SK-N-SH (cell line): ENCODE data around the gene RPL3. TPM values are rescaled to one million over a fixed set of nuclear protein-coding genes. Genes with fewer than 3 reads are reported as not detected.
A peak's percentile ranks its signal among the peaks of the same experiment; 100 is the strongest.

ENCODE experiments used
- CTCF ChIA-PET: fragments of 300-600, 350-600 bp; formaldehyde crosslinking; extraction: SDS; loops from one replicate; lab custom pipeline; 2021; lab: Yijun Ruan, JAX
- POLR2A ChIA-PET: fragments of 350-600 bp; sonication (Branson Sonifier 250); formaldehyde crosslinking; extraction: SDS; loops from one replicate; lab custom pipeline; 2020; ENCODE audit warnings: antibody characterized with exemption, inconsistent platforms; lab: Yijun Ruan, JAX
- DNase-seq: peaks from one replicate; pipeline ENCODE4 v3.0.0; 2012
- H2AFZ ChIP-seq: fragments of 200-600 bp; sonication (generic); 2 replicates; pipeline ENCODE4 v1.8.1; 2016; ENCODE audit warnings: antibody characterized with exemption, mild to moderate bottlenecking, low read depth
- H3F3A ChIP-seq: fragments of 200-600 bp; sonication (generic); replicated peaks from 2 replicates; pipeline ENCODE3; 2016; ENCODE audit warnings: antibody characterized with exemption, mild to moderate bottlenecking; ENCODE audit not compliant: insufficient read depth
- H3K27ac ChIP-seq, 2 experiments: fragments of 200-500 bp in 1 of 2; fragments of 200-600 bp in 1 of 2; sonication (Bioruptor generic) in 1 of 2; sonication (generic), shearing (Covaris generic) in 1 of 2; 2 replicates each; pipeline versions ENCODE4 v1.5.1 to v1.6.1; 2014 to 2016; ENCODE audit warnings: low read depth in 2 of 2, inconsistent platforms in 1 of 2, low read length in 1 of 2, mild to moderate bottlenecking in 1 of 2, mixed read lengths in 1 of 2
- H3K27me3 ChIP-seq: fragments of 200-600 bp; sonication (generic), shearing (Covaris generic); 2 replicates; pipeline ENCODE4 v1.6.1; 2016; ENCODE audit warnings: mixed run types; ENCODE audit not compliant: insufficient read depth
- H3K36me3 ChIP-seq, 2 experiments: fragments of 200-500 bp in 1 of 2; fragments of 200-600 bp in 1 of 2; sonication (Bioruptor generic) in 1 of 2; sonication (generic) in 1 of 2; replicated peaks in 1 of 2; 2 replicates each; pipeline versions ENCODE3 to v1.5.1; 2014 to 2016; ENCODE audit warnings: low read length in 1 of 2, mild to moderate bottlenecking in 1 of 2; ENCODE audit not compliant: insufficient read depth in 2 of 2, control insufficient read depth in 1 of 2
- H3K4me1 ChIP-seq, 2 experiments: fragments of 200-500 bp in 1 of 2; fragments of 200-600 bp in 1 of 2; sonication (Bioruptor generic) in 1 of 2; sonication (generic), shearing (Covaris generic) in 1 of 2; 2 replicates each; pipeline versions ENCODE4 v1.5.1 to v1.6.1; 2014 to 2016; ENCODE audit warnings: low read depth in 1 of 2, low read length in 1 of 2, mixed run types in 1 of 2; ENCODE audit not compliant: insufficient read depth in 2 of 2, control insufficient read depth in 1 of 2
- H3K4me2 ChIP-seq: fragments of 200-600 bp; sonication (generic), shearing (Covaris generic); 2 replicates; pipeline ENCODE4 v1.6.1; 2017; ENCODE audit warnings: mixed run types
- H3K4me3 ChIP-seq, 2 experiments: fragments of 200-500 bp in 1 of 2; fragments of 200-600 bp in 1 of 2; sonication (Bioruptor generic) in 1 of 2; sonication (generic), shearing (Covaris generic) in 1 of 2; 2 replicates each; pipeline versions ENCODE4 v1.5.1 to v1.8.1; 2014 to 2016; ENCODE audit warnings: low read depth in 2 of 2, inconsistent platforms in 1 of 2, low read length in 1 of 2, mild to moderate bottlenecking in 1 of 2, mixed read lengths in 1 of 2, moderate library complexity in 1 of 2
- H3K79me2 ChIP-seq: fragments of 200-600 bp; sonication (generic); 2 replicates; pipeline ENCODE4 v1.8.1; 2017; ENCODE audit warnings: mild to moderate bottlenecking; ENCODE audit not compliant: insufficient read depth
- H3K9ac ChIP-seq: fragments of 200-600 bp; sonication (generic); 2 replicates; pipeline ENCODE4 v1.6.1; 2017; ENCODE audit warnings: mixed run types
- H3K9me2 ChIP-seq: fragments of 200-600 bp; sonication (generic); 2 replicates; pipeline ENCODE4 v1.6.1; 2017; ENCODE audit warnings: mixed run types
- H3K9me3 ChIP-seq: fragments of 200-600 bp; sonication (generic); 2 replicates; pipeline ENCODE4 v1.6.1; 2017; ENCODE audit warnings: mixed run types, mild to moderate bottlenecking, moderate library complexity
- H4K20me1 ChIP-seq: fragments of 200-600 bp; sonication (generic); 2 replicates; pipeline ENCODE4 v1.6.1; 2017; ENCODE audit warnings: mild to moderate bottlenecking, mixed run types; ENCODE audit not compliant: insufficient read depth
- CTCF ChIP-seq: fragments of 200-600 bp; sonication (generic); IDR thresholded peaks from 2 replicates; pipeline ENCODE4 v1.6.1; 2017; ENCODE audit warnings: antibody characterized with exemption, mild to moderate bottlenecking, moderate library complexity
- ELF1 ChIP-seq: IDR thresholded peaks from 2 replicates; pipeline ENCODE4 v1.4.0; 2012
- EZH2phosphoT487 ChIP-seq: fragments of 200-600 bp; sonication (generic); IDR thresholded peaks from 2 replicates; pipeline ENCODE4 v1.6.1; 2017; ENCODE audit warnings: low read depth, mixed run types, mild to moderate bottlenecking, antibody characterized with exemption, moderate library complexity, borderline replicate concordance
- FOXJ3 ChIP-seq: sonication (generic); formaldehyde crosslinking; IDR thresholded peaks from 2 replicates; pipeline ENCODE4 v1.5.1; 2020; ENCODE audit warnings: mild to moderate bottlenecking, missing genetic modification reagents
- FOXM1 ChIP-seq: IDR thresholded peaks from 2 replicates; pipeline ENCODE4 v1.4.0; 2012; ENCODE audit warnings: low read depth, mild to moderate bottlenecking
- MEF2A ChIP-seq: IDR thresholded peaks from 2 replicates; pipeline ENCODE4 v1.4.0; 2012; ENCODE audit warnings: low read depth, borderline replicate concordance
- MXI1 ChIP-seq: IDR thresholded peaks from 2 replicates; pipeline ENCODE4 v1.6.1; 2012; ENCODE audit warnings: mild to moderate bottlenecking, low read depth, low read length, improper control_type of control experiment
- ZBTB33 ChIP-seq: IDR thresholded peaks from 2 replicates; pipeline ENCODE4 v1.4.0; 2012; ENCODE audit warnings: low read depth, borderline replicate concordance
- WGBS: methylation state at CpG from one replicate; pipeline ENCODE4 v1.1.6; 2017; ENCODE audit warnings: low lambda C conversion rate; 5-methylcytosine and 5-hydroxymethylcytosine counted together
- polyA plus RNA-seq, 3 experiments: library from polyadenylated mRNA; depleted of rRNA; stranded (reverse); fragments of >200 nt; gene quantifications; 2 replicates each; pipeline ENCODE4 v1.2.3, GENCODE V29; 2012

The RPL3 gene
- polyA plus RNA-seq, 1 of the 3 experiments (the other 2 are of a cell fraction) = 4,976 TPM

GRCh38 chr22:39315389-39315788, 4.0 kb downstream of the RPL3 start (continued):
- no peak for TF ChIP-seq FOXJ3 (CRISPR knock-in tag)
- TF ChIP-seq MEF2A = no peak
- TF ChIP-seq ELF1 = no peak
- no peak for TF ChIP-seq EZH2phosphoT487
- no peak for TF ChIP-seq MXI1
- no peak for TF ChIP-seq FOXM1
- TF ChIP-seq, all 33 proteins: peak for 0

GRCh38 chr22:39314251-39314971, 5.0 kb downstream of the RPL3 start:
- no peak overlapping the region for H3K9ac ChIP-seq
- H3K36me3 ChIP-seq = peaks cover 31 to 57% of the 10 kb centered on the region in 2 experiments
- peaks cover 76% of the 10 kb centered on the region for H4K20me1 ChIP-seq
- no peak for DNase-seq
- no CpG with 5 or more reads among the region's 14 CpGs for WGBS
- H3K9me2 ChIP-seq = no peaks in the 10 kb centered on the region
- peak overlapping the region in 1 of 2 experiments; percentile 27; a peak in 2 of 4 replicates for H3K27ac ChIP-seq
- no peak for TF ChIP-seq ZBTB33
- TF ChIP-seq FOXJ3 (CRISPR knock-in tag) = no peak
- 0 out of 2 replicates have a peak, but pooled peaks have one; percentile 20 for TF ChIP-seq CTCF
- H3K4me1 ChIP-seq = peaks cover 12 to 24% of the 10 kb centered on the region in 2 experiments; a peak in 2 of 4 replicates
- no peak overlapping the region for H3K4me3 ChIP-seq
- CTCF ChIA-PET = interaction anchor here (1.5 to 4.7 kb wide), 3 partner anchors 11 to 215 kb away, joined by 4 to 15 read pairs (median 5); no protein-coding TSS in a partner anchor
- no peak overlapping the region for H3K4me2 ChIP-seq
- no peaks in the 10 kb centered on the region for H3K27me3 ChIP-seq
- H2AFZ ChIP-seq = no peak overlapping the region
- H3K9me3 ChIP-seq = no peaks in the 10 kb centered on the region
- H3K79me2 ChIP-seq = peaks cover 44% of the 10 kb centered on the region
- POLR2A ChIA-PET = no interaction called here
- H3F3A ChIP-seq = peaks cover 37% of the 10 kb centered on the region
